Measurements from ENCODE around the gene WDR59.

DNA sequence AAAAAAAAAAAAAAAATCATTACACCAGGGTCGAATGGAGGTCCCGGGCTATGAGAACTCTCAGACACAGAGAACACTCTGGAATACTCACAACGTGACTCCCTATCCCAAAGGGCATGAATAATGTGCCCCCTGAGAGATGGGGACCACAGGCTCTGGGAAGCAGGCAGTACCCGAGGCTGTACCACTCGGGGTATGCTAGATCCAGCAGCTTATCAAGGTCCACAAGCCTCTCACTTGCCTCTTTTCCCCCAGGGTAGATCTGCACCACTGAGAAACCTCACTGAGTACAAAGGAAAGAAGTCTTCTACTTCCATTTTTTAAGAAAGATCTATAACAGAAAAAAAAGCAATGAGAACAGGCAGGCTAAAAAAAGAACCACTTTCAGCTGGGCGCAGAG lies 40.5 kb downstream of the WDR59 start:
- TF ChIP-seq POLR2A (IDR thresholded peaks at IDR 0.05) = no peak
- no peak for TF ChIP-seq CTCF (IDR thresholded peaks at IDR 0.05)
